ENCODE measurements around the gene LPCAT4.
"Not testable (repeated sequence)": the region's sequence is repeated elsewhere in the genome, so short reads cannot be mapped to it uniquely, and the experiment has no call there.

The LPCAT4 gene

DNA sequence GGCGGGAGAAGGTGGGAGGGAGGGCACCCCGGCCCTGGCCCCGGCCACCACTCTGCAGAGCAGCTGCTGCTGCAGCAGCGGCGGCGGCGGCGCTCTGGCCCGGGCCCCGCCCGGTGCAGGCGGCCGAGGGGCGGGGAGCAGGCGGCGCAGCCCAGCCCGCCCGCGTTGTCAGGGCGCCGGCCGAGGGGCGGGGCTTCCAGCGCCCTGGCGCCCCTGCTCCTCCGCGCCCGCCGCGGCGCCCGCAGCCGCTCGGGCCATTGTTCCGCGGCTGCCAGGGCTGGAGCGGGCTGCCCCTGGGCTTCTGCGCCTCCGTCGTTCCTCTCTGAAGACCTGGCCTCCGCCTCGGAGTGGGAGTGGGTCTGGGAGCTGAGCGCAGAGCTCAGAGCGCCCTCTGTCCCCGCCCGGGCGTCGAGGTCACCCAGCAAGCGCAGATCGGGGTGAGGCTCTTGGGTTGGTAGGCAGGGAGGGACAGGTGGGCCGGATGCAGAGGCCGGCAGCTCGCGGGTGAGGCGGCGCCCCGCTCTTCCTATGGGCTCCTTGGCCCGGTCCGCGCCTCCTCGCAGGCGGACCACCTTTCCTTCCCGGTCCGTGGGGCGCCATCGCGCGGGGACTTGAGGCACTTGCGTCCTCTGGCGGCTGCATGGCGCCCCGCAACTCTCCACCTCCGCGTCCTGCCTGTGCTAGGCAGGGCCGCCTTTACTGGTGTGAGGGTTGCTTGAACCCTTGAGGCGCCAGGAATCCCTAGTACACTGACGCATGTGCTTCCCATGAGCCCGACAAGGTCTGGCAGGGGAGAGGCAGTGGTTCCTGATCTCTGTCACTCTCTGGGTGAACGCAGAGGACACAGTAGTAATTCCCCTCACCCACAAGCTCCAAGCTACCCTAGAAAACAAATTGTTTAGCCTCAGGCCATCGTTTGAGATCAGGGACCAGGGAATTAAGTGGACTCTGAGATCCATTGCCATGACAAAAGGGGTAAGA lies at the start of gene LPCAT4:
TSS of gene LPCAT4 (minus strand) at position 96 of the 981 bp plus-strand sequence. CDS start 96 bp downstream, outside the sequence.
- peak; percentile 93 for DNase-seq (ENCODE audit: low spot score)

DNA sequence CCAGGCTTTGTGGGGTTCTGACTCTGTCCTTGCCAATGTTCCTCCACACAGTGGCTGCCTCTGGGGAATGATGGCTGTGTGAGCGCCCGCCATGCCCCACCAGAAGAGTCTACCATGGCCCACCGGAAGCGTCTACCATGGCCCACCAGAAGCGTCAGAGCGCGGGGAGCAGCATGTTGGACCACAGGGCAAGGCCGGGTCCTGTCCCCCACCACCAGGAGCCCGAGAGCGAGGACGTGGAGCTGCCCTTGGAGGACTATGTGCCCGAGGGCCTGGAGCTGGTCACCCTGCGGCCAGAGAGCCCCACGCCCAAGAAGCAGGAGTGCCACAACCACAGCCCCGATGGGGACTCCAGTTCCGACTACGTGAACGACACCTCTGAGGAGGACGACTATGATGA lies 42.5 kb upstream of the LPCAT4 start:
- not testable (repeated sequence) for DNase-seq (ENCODE audit: low spot score)

DNA sequence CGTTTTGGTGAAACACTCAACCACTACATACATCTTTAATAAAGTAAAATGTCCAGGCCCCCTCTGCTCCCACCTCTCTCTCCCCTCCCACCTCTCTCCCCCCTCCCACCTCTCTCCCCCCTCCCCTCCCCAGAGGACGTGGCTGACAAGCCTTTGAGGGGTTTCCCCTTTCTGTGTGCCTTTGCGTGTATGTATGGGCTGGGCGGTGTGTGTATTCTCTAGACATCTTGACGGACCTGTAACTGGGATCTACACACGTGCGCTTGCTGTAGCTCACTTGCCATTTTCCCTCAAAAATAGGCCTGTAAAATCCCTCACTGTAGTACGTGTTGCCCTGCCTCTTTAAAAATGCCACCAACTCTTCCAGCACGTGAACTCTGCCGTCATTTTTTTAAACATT lies 42.0 kb upstream of the LPCAT4 start:
- DNase-seq (ENCODE audit: low spot score), result not testable (repeated sequence)

GRCh38 chr15:34403899-34404298 lies 36.9 kb upstream of the LPCAT4 start:
- DNase-seq (ENCODE audit: low spot score), result not testable (repeated sequence)

DNA sequence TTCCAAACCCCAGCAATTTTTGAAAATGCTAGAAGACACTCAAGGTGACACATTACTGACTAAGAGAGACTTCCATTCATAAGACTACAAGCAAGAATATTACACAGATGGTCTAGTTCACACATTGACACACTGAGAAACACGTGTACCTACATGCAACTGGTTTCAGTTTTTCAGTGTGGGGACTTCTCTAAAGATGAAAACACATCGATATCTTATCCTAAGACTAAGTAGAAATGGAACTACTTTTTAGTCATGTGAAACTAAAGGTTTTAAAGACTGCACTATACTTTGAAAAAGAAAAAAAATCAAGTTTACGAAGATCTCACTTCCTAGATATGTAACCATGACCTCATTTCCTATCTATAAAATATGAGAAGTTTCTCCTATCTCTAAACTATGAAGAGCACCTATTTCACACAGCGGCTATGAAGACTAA lies 36.2 kb upstream of the LPCAT4 start:
- DNase-seq (ENCODE audit: low spot score), result not testable (repeated sequence)

DNA sequence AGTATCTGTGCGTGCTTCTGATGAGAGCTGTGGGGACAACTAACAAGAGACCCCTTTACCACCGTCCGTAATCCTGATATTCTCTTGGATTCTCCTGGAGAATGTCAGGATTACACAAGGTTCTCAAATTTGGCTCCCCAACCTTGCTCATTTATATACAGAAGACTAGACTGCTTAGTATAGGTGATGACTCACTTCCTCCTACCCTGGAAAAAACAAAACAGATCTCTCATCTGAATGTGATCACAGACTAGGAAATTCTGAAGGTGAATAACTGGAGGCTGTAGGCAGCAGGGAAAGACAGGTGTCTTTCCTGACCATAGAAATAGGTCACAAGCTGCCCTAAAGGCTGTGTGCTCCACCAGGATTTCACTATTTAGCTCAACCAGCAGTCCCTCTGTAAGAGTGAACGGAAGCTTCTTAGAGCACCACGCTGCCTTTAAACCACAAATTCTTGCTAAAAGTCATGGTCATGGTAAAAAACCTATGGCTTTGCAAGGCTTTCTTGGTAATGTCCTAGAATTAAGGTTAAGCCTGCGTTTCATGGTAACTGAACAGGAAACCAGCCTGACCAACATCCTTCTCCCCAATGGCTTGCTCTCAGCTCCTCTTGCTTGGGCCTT lies 30.8 kb upstream of the LPCAT4 start:
- not testable (repeated sequence) for DNase-seq (ENCODE audit: low spot score)

DNA sequence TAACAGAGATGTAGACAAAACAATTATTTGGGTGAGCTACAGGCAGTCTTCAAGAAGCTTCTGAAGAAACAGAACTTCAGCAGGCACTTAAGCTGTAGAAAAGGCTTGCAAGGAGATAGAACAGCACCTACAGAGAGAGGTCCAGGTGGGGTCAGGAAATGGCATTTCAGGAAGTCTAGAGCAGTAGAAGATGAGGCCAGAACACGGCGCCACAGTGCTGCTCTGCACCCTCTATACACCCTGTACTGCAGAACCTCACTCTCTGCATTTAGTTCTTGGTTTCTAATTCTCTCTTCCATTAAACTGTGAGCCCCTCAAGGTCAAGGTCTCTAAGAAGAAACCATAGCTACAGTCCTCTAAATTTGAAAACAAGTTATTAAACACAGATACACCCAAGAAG lies 26.0 kb upstream of the LPCAT4 start:
- DNase-seq (ENCODE audit: low spot score), result not testable (repeated sequence)

GRCh38 chr15:34389594-34390086 lies 22.6 kb upstream of the LPCAT4 start:
- DNase-seq (ENCODE audit: low spot score), result not testable (repeated sequence)

GRCh38 chr15:34381829-34382521 lies 15.0 kb upstream of the LPCAT4 start:
- not testable (repeated sequence) for DNase-seq (ENCODE audit: low spot score)

DNA sequence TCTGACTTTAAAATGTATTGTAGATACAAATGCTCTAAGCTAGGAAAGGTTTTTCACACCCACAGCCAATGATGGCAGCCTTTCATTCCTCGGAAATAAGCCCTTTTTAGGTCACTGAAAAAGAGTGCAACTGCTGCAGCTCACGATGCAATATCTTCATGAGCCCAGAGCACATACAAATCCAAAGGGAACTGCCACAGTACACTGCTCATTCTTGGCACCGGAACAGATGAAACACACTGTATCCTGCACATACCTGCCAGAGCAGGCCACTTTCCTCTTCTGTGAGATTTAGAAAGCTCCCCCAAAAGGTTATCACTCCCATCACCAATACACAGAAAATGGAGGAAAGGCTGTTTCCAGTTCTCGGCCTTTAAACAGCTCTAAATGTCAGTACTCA lies 13.5 kb upstream of the LPCAT4 start:
- not testable (repeated sequence) for DNase-seq (ENCODE audit: low spot score)

GRCh38 chr15:34376856-34377255 lies 9.9 kb upstream of the LPCAT4 start:
- DNase-seq (ENCODE audit: low spot score), result no peak

DNA sequence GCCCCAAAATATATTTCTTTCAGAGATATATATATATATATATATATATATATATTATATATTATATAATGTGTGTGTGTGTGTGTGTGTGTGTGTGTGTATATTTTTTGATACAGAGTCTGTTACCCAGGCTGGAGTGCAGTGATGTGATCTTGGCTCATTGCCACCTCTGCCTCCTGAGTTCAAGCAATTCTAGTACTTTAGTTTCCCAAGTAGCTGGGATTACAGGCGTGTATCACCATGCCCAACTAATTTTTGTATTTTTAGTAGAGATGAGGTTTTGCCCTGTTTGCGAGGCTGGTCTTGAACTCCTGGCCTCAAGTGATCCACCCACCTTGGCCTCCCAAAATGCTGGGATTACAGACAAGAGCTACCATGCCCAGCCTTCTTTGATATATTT lies 8.5 kb upstream of the LPCAT4 start:
- DNase-seq (ENCODE audit: low spot score), result not testable (repeated sequence)

GRCh38 chr15:34374816-34375215 lies 7.8 kb upstream of the LPCAT4 start:
- no peak for DNase-seq (ENCODE audit: low spot score)

GRCh38 chr15:34373951-34374350 lies 7.0 kb upstream of the LPCAT4 start:
- DNase-seq (ENCODE audit: low spot score), result no peak

- DNase-seq (ENCODE audit: low spot score), result no peak
Measured at GRCh38 chr15:34370643-34371042, 3.6 kb upstream of the LPCAT4 start.

DNA sequence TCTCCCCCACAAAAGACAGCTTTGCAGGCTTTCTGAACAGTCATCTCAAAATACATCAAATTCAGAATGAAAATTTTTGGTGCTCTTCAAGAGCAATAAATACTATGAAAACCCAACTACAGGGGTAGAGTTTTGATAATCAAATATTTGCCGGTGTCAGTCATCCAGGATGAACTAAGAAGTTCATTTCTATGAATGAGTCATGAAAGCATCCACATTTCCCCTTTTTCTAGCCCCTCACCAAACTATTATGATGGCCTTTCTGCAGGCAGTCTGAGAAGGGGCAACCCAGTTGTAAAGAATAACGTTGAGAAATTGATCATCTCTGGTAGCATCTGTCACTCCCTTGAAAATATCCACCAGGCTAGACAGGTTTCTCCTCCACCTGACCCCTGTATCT lies 3.1 kb upstream of the LPCAT4 start:
- no peak for DNase-seq (ENCODE audit: low spot score)

DNA sequence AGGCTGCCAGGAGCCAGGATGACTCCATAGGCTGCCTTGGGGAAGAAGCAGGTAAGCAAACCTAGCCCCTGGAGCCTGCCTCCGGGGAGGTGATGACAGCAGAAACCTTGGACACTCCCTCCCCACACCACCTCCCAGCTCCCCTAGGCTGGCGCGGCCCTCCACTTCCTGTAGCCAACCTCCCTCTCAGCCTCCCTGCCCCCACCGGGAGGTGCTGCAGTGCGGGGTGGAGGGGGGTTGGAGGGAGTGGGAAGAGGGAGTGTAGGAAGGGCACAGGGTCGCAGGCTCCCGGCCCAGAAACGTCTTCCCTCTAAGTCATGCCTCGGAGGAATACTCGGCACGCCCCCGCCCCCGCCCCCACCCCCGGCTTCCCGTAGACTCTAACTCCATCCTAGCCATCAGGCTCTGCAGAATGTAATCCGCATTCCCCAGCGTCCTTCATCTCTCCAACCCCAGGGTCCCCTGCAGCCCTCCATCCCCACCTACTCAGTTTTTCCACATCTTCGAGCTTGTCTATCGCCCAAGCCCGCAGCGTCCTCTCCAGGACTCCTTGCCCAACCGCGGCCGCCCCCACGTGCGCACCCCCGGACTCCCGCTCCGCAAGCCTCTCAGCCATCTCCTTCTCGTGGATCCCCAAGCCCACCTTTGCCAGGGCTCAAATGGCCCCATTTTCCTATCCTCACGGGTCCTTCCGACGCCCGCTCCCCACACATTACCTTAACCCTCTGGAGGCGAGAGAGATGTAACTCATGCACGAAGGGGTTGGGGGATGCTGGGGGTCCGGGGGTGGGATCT lies 528 bp downstream of the LPCAT4 start:
- DNase-seq (ENCODE audit: low spot score), result peak; percentile 43

- DNase-seq (ENCODE audit: low spot score), result no peak
Measured at GRCh38 chr15:34365836-34366235, 1.2 kb downstream of the LPCAT4 start.

DNA sequence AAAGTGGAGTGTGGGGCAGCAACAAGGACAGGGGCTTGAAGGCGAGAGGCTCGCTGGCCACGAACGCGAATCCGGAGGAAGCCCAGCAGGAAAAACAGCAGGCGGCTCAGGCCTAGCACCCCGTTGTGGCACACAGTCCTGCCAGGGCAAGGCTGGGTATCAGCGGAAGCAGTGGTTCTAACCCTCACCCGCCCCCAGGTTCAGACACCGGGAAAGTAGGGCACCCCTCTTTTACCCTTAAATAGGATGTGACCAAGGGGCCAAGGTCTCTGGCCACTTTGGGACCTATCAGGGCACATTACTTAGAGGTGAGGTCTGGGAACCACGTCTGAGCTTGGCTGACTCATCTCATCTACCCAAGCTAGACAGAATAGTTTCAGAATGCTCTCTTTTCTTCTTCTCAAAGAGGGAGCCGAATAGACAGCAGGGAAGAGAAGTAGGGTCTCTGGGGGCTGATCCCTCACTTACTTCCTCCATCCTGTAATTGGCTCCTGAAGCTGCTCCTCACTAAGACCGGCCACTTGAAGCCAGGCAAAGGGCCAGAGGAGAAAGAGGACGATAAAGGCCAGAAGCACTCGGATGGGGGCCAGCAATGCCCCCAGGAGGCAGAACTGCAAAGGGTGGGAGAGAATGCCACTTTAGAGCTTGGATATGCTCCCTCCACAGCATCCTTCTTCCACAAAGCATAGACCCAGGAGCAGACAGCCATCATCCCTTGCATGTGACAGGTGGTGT lies 1.7 kb downstream of the LPCAT4 start:
- no peak for DNase-seq (ENCODE audit: low spot score)

GRCh38 chr15:34364041-34364440 lies 3.0 kb downstream of the LPCAT4 start:
- DNase-seq (ENCODE audit: low spot score), result no peak
